SK-N-MC (cell line): ENCODE data around the gene IL17C.

ENCODE experiments used
- DNase-seq: peaks from one replicate; pipeline ENCODE4 v3.0.0-alpha.2; 2011; ENCODE audit warnings: low read depth, low spot score
- H3K27ac ChIP-seq: fragments of 200-600 bp; sonication (generic); 2 replicates; pipeline ENCODE4 v1.5.1; 2016; ENCODE audit warnings: mixed run types
- H3K36me3 ChIP-seq: fragments of 200-600 bp; sonication (generic); 2 replicates; pipeline ENCODE4 v1.6.1; 2017; ENCODE audit warnings: antibody characterized with exemption, low read length, mixed read lengths; ENCODE audit not compliant: insufficient read depth
- H3K4me3 ChIP-seq: fragments of 200-600 bp; sonication (generic); 2 replicates; pipeline ENCODE4 v1.5.1; 2016
- H3K9ac ChIP-seq: fragments of 200-600 bp; sonication (generic); 2 replicates; pipeline ENCODE4 v1.8.0; 2017; ENCODE audit warnings: mixed run types, mixed read lengths; ENCODE audit not compliant: insufficient read length
- H3K9me3 ChIP-seq: fragments of 200-600 bp; sonication (generic); 2 replicates; pipeline ENCODE4 v1.6.1; 2017; ENCODE audit warnings: low read depth, mild to moderate bottlenecking, antibody characterized with exemption, low read length, moderate library complexity, mixed read lengths
- EZH2 ChIP-seq: fragments of 200-600 bp; sonication (generic); IDR thresholded peaks from one replicate; pipeline ENCODE4 v1.6.1; 2017; ENCODE audit warnings: antibody characterized with exemption
- FOXP2 ChIP-seq: optimal IDR thresholded peaks from 2 replicates; pipeline ENCODE3; 2011; ENCODE audit warnings: mild to moderate bottlenecking, moderate library complexity; ENCODE audit not compliant: insufficient read depth; ENCODE audit errors: extremely low read length, control extremely low read depth
- POLR2AphosphoS5 ChIP-seq: IDR thresholded peaks from 2 replicates; pipeline ENCODE4 v1.6.1; 2012; ENCODE audit warnings: mild to moderate bottlenecking, low read depth, low read length, borderline replicate concordance

Gene IL17C

DNA sequence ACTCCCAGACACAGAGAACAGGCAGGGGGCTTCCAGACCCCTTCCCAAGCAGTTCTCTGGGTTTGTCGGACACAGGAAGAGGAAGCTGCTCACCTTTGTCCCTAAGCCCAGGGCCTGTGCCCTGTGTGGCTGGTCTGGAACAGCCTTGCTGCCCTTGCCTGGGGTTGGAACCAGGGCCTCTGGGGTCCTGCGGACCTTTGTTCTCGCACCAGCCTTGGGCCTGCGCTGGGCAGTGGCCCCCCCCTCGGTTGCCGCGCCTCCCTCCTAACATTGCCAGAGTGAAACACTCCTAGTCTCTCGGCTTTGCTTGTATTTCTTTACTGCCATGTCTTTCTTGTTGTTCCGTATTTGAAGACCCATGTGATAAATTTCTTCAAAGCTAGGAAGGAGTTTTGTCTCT lies 8.5 kb upstream of the IL17C start:
- Histone ChIP-seq H3K27ac (no peak overlapping the region), H3K36me3 (no peaks in the 10 kb centered on the region; the same call in 1 of the 2 replicates), H3K9me3 (no peaks in the 10 kb centered on the region), H3K4me3 (no peak overlapping the region), H3K9ac (no peak overlapping the region)
- DNase-seq, result no peak
- TF ChIP-seq POLR2AphosphoS5 (no peak), EZH2 (no peak), FOXP2 (no peak)

DNA sequence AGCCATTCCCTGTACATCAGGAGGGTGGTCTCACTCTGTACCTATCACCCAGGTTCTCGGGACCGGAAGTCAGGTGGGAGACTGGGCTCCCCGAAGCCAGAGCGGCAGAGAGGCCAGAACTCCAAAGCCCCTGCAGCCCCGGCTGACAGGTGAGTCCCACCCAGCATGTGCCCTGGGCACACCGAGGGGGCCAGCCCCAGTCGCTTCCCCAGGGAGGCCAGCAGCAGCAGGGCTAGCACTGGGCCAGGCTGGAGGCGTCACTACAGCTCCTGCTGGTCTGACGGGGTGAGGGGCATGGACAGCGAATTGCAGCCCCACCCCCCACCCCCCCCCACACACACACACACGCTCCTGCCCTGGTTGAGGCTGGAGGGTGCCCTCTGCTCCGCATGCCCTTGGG lies 7.9 kb upstream of the IL17C start:
- Histone ChIP-seq H3K9me3 (no peaks in the 10 kb centered on the region), H3K9ac (no peak overlapping the region), H3K4me3 (no peak overlapping the region), H3K27ac (no peak overlapping the region), H3K36me3 (no peaks in the 10 kb centered on the region; the same call in 1 of the 2 replicates)
- no peak for DNase-seq
- no peak for TF ChIP-seq POLR2AphosphoS5
- no peak for TF ChIP-seq EZH2
- TF ChIP-seq FOXP2, result no peak

DNA sequence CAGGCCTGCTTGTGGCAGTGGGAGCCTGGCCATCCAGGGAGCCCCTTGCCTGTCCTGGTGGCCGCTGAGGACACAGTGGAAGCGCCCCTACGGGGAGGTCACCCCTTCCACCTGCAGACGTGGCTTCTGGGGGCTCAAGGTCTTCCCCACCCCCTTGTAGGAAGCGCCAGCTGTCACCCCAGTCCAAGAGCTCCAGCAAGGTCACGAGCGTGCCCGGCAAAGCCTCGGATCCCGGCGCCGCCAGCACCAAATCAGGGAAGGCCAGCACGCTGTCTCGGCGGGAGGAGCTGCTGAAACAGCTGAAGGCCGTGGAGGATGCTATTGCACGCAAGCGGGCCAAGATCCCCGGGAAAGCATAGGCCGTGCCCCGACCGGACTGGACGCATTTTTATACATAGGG lies 7.4 kb upstream of the IL17C start:
- DNase-seq, result no peak
- Histone ChIP-seq H3K27ac (no peak overlapping the region), H3K4me3 (no peak overlapping the region), H3K9me3 (no peaks in the 10 kb centered on the region), H3K9ac (no peak overlapping the region), H3K36me3 (no peaks in the 10 kb centered on the region; the same call in 1 of the 2 replicates)
- TF ChIP-seq FOXP2 (no peak), POLR2AphosphoS5 (no peak), EZH2 (no peak)

DNA sequence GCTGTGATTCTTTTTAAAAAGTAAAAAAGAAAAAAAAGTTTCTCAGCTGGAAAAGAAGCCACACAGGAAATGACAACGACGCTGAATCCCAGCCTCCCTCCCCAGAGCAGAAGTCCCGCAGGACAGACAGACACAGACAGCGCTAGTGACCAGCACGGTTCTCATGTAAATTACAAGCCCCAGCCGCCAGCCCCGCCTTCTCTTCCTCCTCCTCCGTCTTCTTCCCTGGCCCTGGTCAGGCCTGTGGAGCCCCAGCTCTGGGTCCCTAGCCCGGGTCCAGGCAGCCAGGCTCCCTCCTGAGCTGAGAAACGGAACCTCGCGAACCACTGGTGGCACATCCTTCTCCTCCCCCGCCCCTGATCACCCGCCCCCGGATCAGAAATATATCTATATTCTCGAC lies 7.0 kb upstream of the IL17C start:
- no peak for DNase-seq
- Histone ChIP-seq H3K4me3 (no peak overlapping the region), H3K9ac (no peak overlapping the region), H3K27ac (no peak overlapping the region), H3K36me3 (no peaks in the 10 kb centered on the region; the same call in 1 of the 2 replicates), H3K9me3 (no peaks in the 10 kb centered on the region)
- TF ChIP-seq EZH2 (no peak), POLR2AphosphoS5 (no peak), FOXP2 (no peak)

DNA sequence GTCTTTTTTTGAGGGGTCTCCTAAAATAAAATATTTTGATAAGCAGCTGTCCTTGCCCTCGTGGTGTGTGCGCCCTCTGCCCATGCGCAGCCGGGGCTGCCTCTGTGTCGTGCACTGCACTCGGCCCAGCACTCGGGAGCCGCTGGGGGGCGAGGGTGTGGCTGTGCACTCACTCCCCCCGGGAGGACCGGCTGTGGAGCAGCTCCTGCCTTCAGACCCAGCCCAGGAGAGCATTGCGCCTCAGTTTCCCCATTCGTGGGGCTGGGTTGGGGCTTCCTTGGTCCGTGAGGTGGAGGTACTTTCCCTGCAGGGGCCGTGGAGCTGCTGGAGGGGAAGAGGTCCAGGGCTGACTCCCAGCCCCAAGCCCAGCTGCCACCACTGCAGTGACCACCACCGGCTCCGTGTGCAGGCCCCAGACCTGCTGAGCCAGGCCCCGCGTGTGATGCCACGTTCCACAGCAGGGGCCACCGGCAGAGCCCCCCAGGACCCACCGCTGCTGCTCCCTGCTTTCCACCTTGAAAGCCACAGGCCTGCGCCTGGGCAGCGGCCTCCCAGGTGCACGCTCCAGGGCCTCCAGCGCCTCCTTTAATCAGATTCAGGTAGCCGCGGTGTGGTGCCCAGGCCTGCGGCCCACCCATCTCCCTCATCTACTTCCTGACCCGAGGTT lies 6.3 kb upstream of the IL17C start:
- TF ChIP-seq POLR2AphosphoS5, result no peak
- TF ChIP-seq FOXP2, result no peak
- TF ChIP-seq EZH2, result no peak
- no peak for DNase-seq
- H3K36me3 ChIP-seq, result no peaks in the 10 kb centered on the region; the same call in 1 of the 2 replicates
- no peak overlapping the region for H3K9ac ChIP-seq
- no peak overlapping the region for H3K4me3 ChIP-seq
- no peaks in the 10 kb centered on the region for H3K9me3 ChIP-seq
- H3K27ac ChIP-seq, result no peak overlapping the region

DNA sequence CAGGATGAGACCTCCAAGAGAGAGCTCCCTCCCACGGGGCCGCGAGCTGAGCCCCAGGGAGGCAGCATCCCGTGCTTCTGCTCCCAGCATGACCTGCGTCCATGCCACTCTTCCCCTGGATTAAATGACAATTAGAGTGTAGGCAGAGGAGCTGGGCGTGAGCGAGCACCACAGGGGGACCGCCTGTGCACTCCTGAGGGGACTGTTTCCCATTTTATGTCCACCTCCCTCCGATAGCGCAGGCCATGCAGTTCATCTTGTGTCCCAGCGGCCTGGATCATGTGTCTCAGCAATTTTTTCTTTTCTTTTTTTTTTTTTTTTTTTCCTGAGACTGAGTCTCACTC lies 5.8 kb upstream of the IL17C start:
- no peaks in the 10 kb centered on the region; the same call in 1 of the 2 replicates for H3K36me3 ChIP-seq

DNA sequence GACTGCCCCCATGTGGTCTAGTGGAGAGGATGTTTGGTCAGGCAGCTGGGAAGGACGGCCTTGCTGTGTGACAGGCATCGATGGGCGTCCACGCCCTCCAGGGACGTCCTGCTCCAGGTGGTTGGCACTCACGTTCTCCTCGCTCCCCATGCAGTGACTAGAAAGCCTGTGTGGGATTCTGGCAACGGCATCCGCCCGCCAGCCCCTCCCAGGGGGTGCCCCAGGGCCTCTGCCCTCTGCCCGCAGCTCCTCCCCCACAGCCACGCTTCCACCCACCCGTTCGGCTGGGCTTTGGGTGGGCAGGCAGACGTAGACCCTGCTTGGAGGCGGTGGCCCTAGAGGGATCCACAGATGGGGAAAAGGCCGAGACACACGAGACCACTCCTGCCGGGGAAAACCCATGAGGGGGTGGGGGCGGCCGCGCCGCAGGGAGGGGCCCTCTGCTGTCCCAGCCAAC lies 4.7 kb upstream of the IL17C start:
- H3K27ac ChIP-seq, result no peak overlapping the region
- DNase-seq, result no peak
- H3K9me3 ChIP-seq, result no peaks in the 10 kb centered on the region
- no peak overlapping the region for H3K9ac ChIP-seq
- TF ChIP-seq POLR2AphosphoS5 (no peak), FOXP2 (no peak), EZH2 (no peak)
- no peaks in the 10 kb centered on the region for H3K36me3 ChIP-seq
- H3K4me3 ChIP-seq, result no peak overlapping the region

More for the DNA sequence above, 5.8 kb upstream of the IL17C start:
- Histone ChIP-seq H3K9me3 (no peaks in the 10 kb centered on the region), H3K9ac (no peak overlapping the region), H3K27ac (no peak overlapping the region), H3K4me3 (no peak overlapping the region)
- TF ChIP-seq POLR2AphosphoS5, result no peak
- TF ChIP-seq FOXP2, result no peak
- no peak for TF ChIP-seq EZH2
- no peak for DNase-seq

DNA sequence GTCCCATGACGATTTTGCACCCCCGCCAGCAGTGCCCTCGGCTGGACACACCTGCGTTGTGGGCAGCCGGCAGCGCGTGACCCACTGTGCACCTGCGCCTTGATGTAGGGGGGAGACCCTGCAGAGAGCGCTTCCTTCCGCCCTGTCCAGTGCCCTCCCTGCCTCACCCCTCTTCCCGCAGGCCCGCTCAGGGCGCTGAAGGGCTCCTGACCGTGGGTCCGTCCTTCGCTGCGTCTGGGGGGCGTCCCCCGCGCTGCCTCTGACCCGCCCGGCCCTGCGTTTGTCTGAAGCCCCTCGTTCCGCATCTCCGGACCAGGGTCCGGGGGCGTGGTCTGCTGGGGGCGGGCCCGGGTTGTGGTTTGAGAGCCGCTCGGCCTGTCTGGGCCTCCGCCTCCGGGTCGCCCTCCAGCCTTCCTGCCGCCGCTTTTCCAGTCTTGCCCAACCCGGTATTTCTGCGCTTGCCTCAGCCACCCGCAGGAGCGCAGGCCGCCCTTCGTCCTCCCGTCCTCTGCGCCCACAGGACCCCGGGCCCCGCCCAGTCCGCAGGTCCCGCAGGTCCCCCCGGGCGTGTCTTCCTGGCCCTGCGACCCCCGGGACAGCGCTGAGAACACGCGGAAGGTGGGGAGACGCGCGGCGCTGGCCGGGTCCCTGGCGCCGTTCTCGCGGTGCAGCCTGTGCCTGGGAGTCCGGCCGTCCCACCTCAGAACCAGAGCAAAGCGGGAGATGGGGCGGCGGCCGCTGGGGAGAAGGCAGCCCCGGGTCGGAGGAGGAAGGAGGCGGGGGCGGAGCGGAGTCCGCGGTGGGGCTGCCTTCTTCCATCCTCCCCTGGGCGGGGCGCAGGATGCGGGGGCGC lies 4.0 kb upstream of the IL17C start:
- H3K36me3 ChIP-seq, result no peaks in the 10 kb centered on the region
- no peak overlapping the region for H3K27ac ChIP-seq
- H3K4me3 ChIP-seq, result no peak overlapping the region
- DNase-seq, result no peak
- no peak for TF ChIP-seq EZH2
- no peak for TF ChIP-seq FOXP2
- TF ChIP-seq POLR2AphosphoS5, result no peak
- H3K9me3 ChIP-seq, result no peaks in the 10 kb centered on the region
- H3K9ac ChIP-seq, result no peak overlapping the region
